Mesothelial cell of epicardium (in vitro differentiated cells): ENCODE measurements around the gene DRG1. TPM values are rescaled to one million over a fixed set of nuclear protein-coding genes. Genes with fewer than 3 reads are reported as not detected.
"Not testable (repeated sequence)": the region's sequence is repeated elsewhere in the genome, so short reads cannot be mapped to it uniquely, and the experiment has no call there.

ENCODE experiments used
- DNase-seq, 2 experiments: peaks; one replicate each; pipeline ENCODE4 v3.0.0; 2021; ENCODE audit warnings: low spot score in 2 of 2; ENCODE audit not compliant: unreplicated experiment in 2 of 2
- H3K27ac Mint-ChIP-seq: 2 replicates; pipeline ENCODE4 v1.8.0; 2021; ENCODE audit warnings: mixed read lengths
- H3K27me3 Mint-ChIP-seq: 2 replicates; pipeline ENCODE4 v1.8.0; 2021; ENCODE audit warnings: low read depth, mixed read lengths
- H3K36me3 Mint-ChIP-seq: 2 replicates; pipeline ENCODE4 v1.8.0; 2021; ENCODE audit warnings: mixed read lengths
- H3K4me1 Mint-ChIP-seq: 2 replicates; pipeline ENCODE4 v1.8.0; 2021; ENCODE audit warnings: mixed read lengths
- H3K4me3 Mint-ChIP-seq: 2 replicates; pipeline ENCODE4 v1.8.0; 2021; ENCODE audit warnings: mild to moderate bottlenecking, moderate library complexity, mixed read lengths
- H3K9me3 Mint-ChIP-seq: 2 replicates; pipeline ENCODE4 v1.8.0; 2021; ENCODE audit warnings: mixed read lengths
- CTCF ChIP-seq: fragments of 200-600 bp; sonication (generic); IDR thresholded peaks from one replicate; pipeline ENCODE4 v1.5.0; 2021; ENCODE audit warnings: antibody characterized with exemption; ENCODE audit not compliant: unreplicated experiment
- total RNA-seq: library from RNA; stranded (reverse); gene quantifications from 3 replicates; pipeline ENCODE4 v1.2.1, GENCODE V29; 2021

DRG1 gene
- total RNA-seq, 1 donor from 2014 or later, result 62.9 TPM

- H3K4me1 Mint-ChIP-seq, result peaks cover 6% of the 10 kb centered on the region
- H3K27ac Mint-ChIP-seq, result no peak overlapping the region
- H3K4me3 Mint-ChIP-seq, result no peak overlapping the region
- no peaks in the 10 kb centered on the region for H3K27me3 Mint-ChIP-seq
- no peaks in the 10 kb centered on the region for H3K9me3 Mint-ChIP-seq
- no peak for TF ChIP-seq CTCF
- no peak for DNase-seq
- no peaks in the 10 kb centered on the region for H3K36me3 Mint-ChIP-seq
Observed at GRCh38 chr22:31393893-31394292, 5.5 kb upstream of the DRG1 start.

GRCh38 chr22:31394326-31394725 lies 5.1 kb upstream of the DRG1 start:
- DNase-seq, result no peak
- H3K27ac Mint-ChIP-seq, result no peak overlapping the region
- no peak for TF ChIP-seq CTCF
- H3K9me3 Mint-ChIP-seq, result no peaks in the 10 kb centered on the region
- peaks cover 8% of the 10 kb centered on the region for H3K4me1 Mint-ChIP-seq
- no peaks in the 10 kb centered on the region for H3K27me3 Mint-ChIP-seq
- H3K4me3 Mint-ChIP-seq, result no peak overlapping the region
- H3K36me3 Mint-ChIP-seq, result no peaks in the 10 kb centered on the region

- TF ChIP-seq CTCF, result no peak
- peak overlapping the region; percentile 31 for H3K4me3 Mint-ChIP-seq
- no peak for DNase-seq
- H3K4me1 Mint-ChIP-seq, result peaks cover 17% of the 10 kb centered on the region
- H3K9me3 Mint-ChIP-seq, result no peaks in the 10 kb centered on the region
- no peaks in the 10 kb centered on the region for H3K27me3 Mint-ChIP-seq
- peak overlapping the region; percentile 89 for H3K27ac Mint-ChIP-seq
- peaks cover 11% of the 10 kb centered on the region for H3K36me3 Mint-ChIP-seq
Observed at GRCh38 chr22:31398231-31398630, 1.2 kb upstream of the DRG1 start.

- no peak for DNase-seq
- Mint-ChIP-seq H3K27me3 (no peaks in the 10 kb centered on the region), H3K27ac (peak overlapping the region; percentile 93), H3K36me3 (peaks cover 13% of the 10 kb centered on the region), H3K9me3 (no peaks in the 10 kb centered on the region), H3K4me3 (peak overlapping the region; percentile 91), H3K4me1 (peaks cover 17% of the 10 kb centered on the region)
- TF ChIP-seq CTCF, result no peak
Observed at GRCh38 chr22:31400023-31400397, 606 bp downstream of the DRG1 start.

- H3K27ac Mint-ChIP-seq, H3K4me3 Mint-ChIP-seq, DNase-seq, H3K9me3 Mint-ChIP-seq, H3K27me3 Mint-ChIP-seq: not testable (repeated sequence)
- H3K36me3 Mint-ChIP-seq, result peaks cover 21% of the 10 kb centered on the region
- peaks cover 17% of the 10 kb centered on the region for H3K4me1 Mint-ChIP-seq
Observed at GRCh38 chr22:31402350-31402749, 2.9 kb downstream of the DRG1 start.

- DNase-seq, result no peak
- no peak overlapping the region for H3K27ac Mint-ChIP-seq
- H3K36me3 Mint-ChIP-seq, result peaks cover 56% of the 10 kb centered on the region
- no peak for TF ChIP-seq CTCF
- no peaks in the 10 kb centered on the region for H3K4me1 Mint-ChIP-seq
- no peak overlapping the region for H3K4me3 Mint-ChIP-seq
- H3K27me3 Mint-ChIP-seq, result no peaks in the 10 kb centered on the region
- no peaks in the 10 kb centered on the region for H3K9me3 Mint-ChIP-seq
Observed at GRCh38 chr22:31425331-31426050, 26.1 kb downstream of the DRG1 start.
